H1 (cell line): Measurements from ENCODE around the gene CC2D1A. TPM values are rescaled to one million over a fixed set of nuclear protein-coding genes. Genes with fewer than 3 reads are reported as not detected.

Experiments
- CTCF ChIA-PET: fragments of 300-600 bp; sonication (Branson Sonifier 250); formaldehyde crosslinking; loops from one replicate; lab custom pipeline; 2021; ENCODE audit not compliant: partially characterized antibody; lab: Charles Lee
- POLR2A ChIA-PET: fragments of 300-600 bp; sonication (Branson Sonifier 250); formaldehyde crosslinking; loops from one replicate; lab custom pipeline; 2021; ENCODE audit warnings: inconsistent platforms; ENCODE audit not compliant: partially characterized antibody; lab: Charles Lee
- DNase-seq, 2 experiments: peaks; one replicate each; pipeline versions ENCODE4 v3.0.0 to v3.0.0-alpha.2; 2010 to 2022; ENCODE audit warnings: low spot score in 2 of 2, low read depth in 1 of 2, mixed read lengths in 1 of 2
- FAIRE-seq: peaks from 2 replicates; lab custom pipeline; 2011; peaks lifted over from hg19 to GRCh38; lab: Jason Lieb, UNC
- H2AFZ ChIP-seq: 2 replicates; pipeline ENCODE4 v1.8.1; 2012; ENCODE audit warnings: low read length, inconsistent platforms
- H2AK5ac ChIP-seq: 2 replicates; pipeline ENCODE4 v1.6.1; 2013; ENCODE audit warnings: low read depth, low read length
- H2BK120ac ChIP-seq: replicated peaks from 2 replicates; pipeline ENCODE3; 2013; ENCODE audit warnings: low read depth, low read length, inconsistent platforms
- H2BK12ac ChIP-seq: 2 replicates; pipeline ENCODE4 v1.6.1; 2013; ENCODE audit warnings: low read depth, low read length
- H2BK15ac ChIP-seq: 2 replicates; pipeline ENCODE4 v1.6.1; 2013; ENCODE audit warnings: low read length
- H2BK20ac ChIP-seq: 2 replicates; pipeline ENCODE4 v1.6.1; 2013; ENCODE audit warnings: low read length
- H2BK5ac ChIP-seq: 2 replicates; pipeline ENCODE4 v1.6.1; 2013; ENCODE audit warnings: low read depth, low read length
- H3K14ac ChIP-seq: 2 replicates; pipeline ENCODE4 v1.6.1; 2013; ENCODE audit warnings: inconsistent platforms; ENCODE audit not compliant: insufficient read length
- H3K18ac ChIP-seq: 2 replicates; pipeline ENCODE4 v1.6.1; 2013; ENCODE audit warnings: low read length; ENCODE audit errors: extremely low read depth
- H3K23ac ChIP-seq: 2 replicates; pipeline ENCODE4 v1.6.1; 2013; ENCODE audit warnings: inconsistent platforms; ENCODE audit not compliant: insufficient read length
- H3K23me2 ChIP-seq: 2 replicates; pipeline ENCODE4 v1.6.1; 2013; ENCODE audit warnings: low read depth, low read length
- H3K27ac ChIP-seq: 2 replicates; pipeline ENCODE4 v1.6.1; 2011; ENCODE audit warnings: low read depth, low read length, inconsistent platforms
- H3K27me3 ChIP-seq, 4 experiments: replicated peaks in 1 of 4; 1 replicate in 1 of 4; 2 replicates in 3 of 4; pipeline versions ENCODE4 v1.6.1 to v1.8.1; 2011 to 2013; ENCODE audit warnings: low read length in 3 of 4, mild to moderate bottlenecking in 3 of 4, inconsistent platforms in 2 of 4, mixed read lengths in 2 of 4, moderate library complexity in 1 of 4; ENCODE audit not compliant: control insufficient read depth in 3 of 4, insufficient read depth in 3 of 4; ENCODE audit errors: extremely low read depth in 1 of 4
- H3K36me3 ChIP-seq, 4 experiments: 2 replicates each; pipeline versions ENCODE4 v1.6.1 to v1.8.1; 2011 to 2013; ENCODE audit warnings: mild to moderate bottlenecking in 4 of 4, low read length in 3 of 4, moderate library complexity in 2 of 4, control low read depth in 1 of 4, inconsistent platforms in 1 of 4; ENCODE audit not compliant: insufficient read depth in 4 of 4, control insufficient read depth in 2 of 4
- H3K4ac ChIP-seq: replicated peaks from 2 replicates; pipeline ENCODE3; 2013; ENCODE audit warnings: low read length, low read depth, mixed read lengths, inconsistent platforms; ENCODE audit not compliant: insufficient read length
- H3K4me1 ChIP-seq, 4 experiments: replicated peaks in 1 of 4; 1 replicate in 1 of 4; 2 replicates in 3 of 4; pipeline versions ENCODE4 v1.6.1 to v1.8.1; 2011 to 2013; ENCODE audit warnings: low read length in 3 of 4, inconsistent platforms in 2 of 4, mixed read lengths in 1 of 4; ENCODE audit not compliant: insufficient read depth in 4 of 4, control insufficient read depth in 3 of 4
- H3K4me2 ChIP-seq, 2 experiments: 2 replicates each; pipeline versions ENCODE4 v1.6.1 to v1.8.1; 2011 to 2013; ENCODE audit warnings: low read depth in 2 of 2, low read length in 2 of 2, control low read depth in 1 of 2, inconsistent platforms in 1 of 2, mild to moderate bottlenecking in 1 of 2; ENCODE audit not compliant: insufficient read depth in 1 of 2
- H3K4me3 ChIP-seq, 4 experiments: fragments of 200-600, 300-600 bp in 1 of 4; sonication (generic), shearing (Covaris generic), sonication (Bioruptor Twin) in 1 of 4; 2 replicates each; pipeline versions ENCODE4 v1.5.1 to v1.8.1; 2011 to 2016; ENCODE audit warnings: low read length in 4 of 4, low read depth in 3 of 4, control low read depth in 2 of 4, inconsistent platforms in 2 of 4, mild to moderate bottlenecking in 2 of 4, mixed read lengths in 1 of 4, moderate library complexity in 1 of 4; ENCODE audit not compliant: insufficient read depth in 2 of 4; ENCODE audit errors: extremely low read depth in 1 of 4
- H3K56ac ChIP-seq: replicated peaks from 2 replicates; pipeline ENCODE3; 2013; ENCODE audit warnings: low read depth, mild to moderate bottlenecking, mixed read lengths, low read length, inconsistent platforms; ENCODE audit not compliant: insufficient read length
- H3K79me1 ChIP-seq: 2 replicates; pipeline ENCODE4 v1.6.1; 2013; ENCODE audit warnings: low read depth, low read length, control low read depth
- H3K79me2 ChIP-seq, 2 experiments: 2 replicates each; pipeline versions ENCODE4 v1.6.1 to v1.8.1; 2012 to 2013; ENCODE audit warnings: low read length in 2 of 2, mild to moderate bottlenecking in 2 of 2, inconsistent platforms in 1 of 2; ENCODE audit not compliant: insufficient read depth in 2 of 2, control insufficient read depth in 1 of 2
- H3K9ac ChIP-seq, 4 experiments: replicated peaks in 1 of 4; 1 replicate in 1 of 4; 2 replicates in 3 of 4; pipeline versions ENCODE4 v1.6.1 to v1.8.1; 2011 to 2013; ENCODE audit warnings: low read depth in 3 of 4, low read length in 3 of 4, control low read depth in 2 of 4, mild to moderate bottlenecking in 2 of 4, moderate library complexity in 2 of 4, inconsistent platforms in 1 of 4; ENCODE audit errors: extremely low read depth in 1 of 4
- H3K9me3 ChIP-seq, 2 experiments: 2 replicates each; pipeline versions ENCODE4 v1.6.1 to v1.8.1; 2012 to 2013; ENCODE audit warnings: mild to moderate bottlenecking in 2 of 2, moderate library complexity in 2 of 2, control low read depth in 1 of 2, inconsistent platforms in 1 of 2, low read depth in 1 of 2, low read length in 1 of 2, mixed read lengths in 1 of 2; ENCODE audit not compliant: insufficient read depth in 2 of 2
- H4K20me1 ChIP-seq, 2 experiments: replicated peaks in 1 of 2; 2 replicates each; pipeline versions ENCODE3 to v1.8.1; 2011 to 2013; ENCODE audit warnings: inconsistent platforms in 2 of 2, low read length in 2 of 2, mild to moderate bottlenecking in 1 of 2; ENCODE audit not compliant: insufficient read depth in 2 of 2, control insufficient read depth in 1 of 2
- H4K5ac ChIP-seq: 2 replicates; pipeline ENCODE4 v1.6.1; 2013; ENCODE audit warnings: low read length, low read depth, mixed read lengths, inconsistent platforms; ENCODE audit not compliant: insufficient read length
- H4K8ac ChIP-seq: 2 replicates; pipeline ENCODE4 v1.8.0; 2013; ENCODE audit warnings: mild to moderate bottlenecking, moderate library complexity, low read length, inconsistent platforms; ENCODE audit not compliant: insufficient read depth; ENCODE audit errors: extremely low read depth
- H4K91ac ChIP-seq: replicated peaks from 2 replicates; pipeline ENCODE3; 2013; ENCODE audit warnings: low read length, mixed read lengths, inconsistent platforms; ENCODE audit not compliant: insufficient read length
- CHD1 ChIP-seq: IDR thresholded peaks from 2 replicates; pipeline ENCODE4 v1.6.1; 2012; ENCODE audit warnings: low read depth, low read length, improper control_type of control experiment
- WGBS, 2 experiments: shearing (Covaris generic) in 1 of 2; methylation state at CpG; one replicate each; pipeline versions ENCODE4 v1.1.6 to v1.1.7; 2013 to 2015; ENCODE audit warnings: low lambda C conversion rate in 2 of 2, mixed read lengths in 2 of 2, inconsistent platforms in 1 of 2, low coverage in 1 of 2, missing lambda C conversion rate in 1 of 2; ENCODE audit not compliant: insufficient replicate concordance in 2 of 2, insufficient coverage in 1 of 2, insufficient read length in 1 of 2; ENCODE audit errors: extremely low coverage in 1 of 2, missing lambda C conversion rate in 1 of 2; 5-methylcytosine and 5-hydroxymethylcytosine counted together
- polyA plus RNA-seq, 7 experiments: library from polyadenylated mRNA; depleted of rRNA in 3 of 7; stranded (reverse) in 5 of 7; unstranded in 2 of 7; fragments of >200 nt in 5 of 7; fragments of 200-250 nt in 2 of 7; gene quantifications; 1 replicate in 5 of 7; 2 replicates in 1 of 7; 4 replicates in 1 of 7; pipeline versions ENCODE4 v1.2.1 to v1.2.3, GENCODE V29; 2011 to 2013; ENCODE audit warnings: missing spikeins in 2 of 7, mixed read lengths in 2 of 7
- total RNA-seq: library from RNA; stranded (reverse); fragmentation: NEBNext Ultra II Directional; extraction: Animal tissue kit (Norgen Biotek cat#: 25700); gene quantifications from 2 replicates; pipeline ENCODE4 v1.2.1, GENCODE V29; 2021
- TF ChIP-seq, protein P1 (sequence below): IDR thresholded peaks from 2 replicates; pipeline ENCODE4 v1.6.1; 2012; ENCODE audit warnings: inconsistent platforms
- TF ChIP-seq, protein P2 (sequence below): IDR thresholded peaks from 2 replicates; pipeline ENCODE4 v1.6.1; 2011; ENCODE audit warnings: low read length, improper control_type of control experiment

CC2D1A gene
- total and polyA plus RNA-seq, 2 of the 8 experiments (the other 6 are each of a cell fraction or from before 2014, with no cell fraction given), result 12.5 to 33.0 TPM

DNA sequence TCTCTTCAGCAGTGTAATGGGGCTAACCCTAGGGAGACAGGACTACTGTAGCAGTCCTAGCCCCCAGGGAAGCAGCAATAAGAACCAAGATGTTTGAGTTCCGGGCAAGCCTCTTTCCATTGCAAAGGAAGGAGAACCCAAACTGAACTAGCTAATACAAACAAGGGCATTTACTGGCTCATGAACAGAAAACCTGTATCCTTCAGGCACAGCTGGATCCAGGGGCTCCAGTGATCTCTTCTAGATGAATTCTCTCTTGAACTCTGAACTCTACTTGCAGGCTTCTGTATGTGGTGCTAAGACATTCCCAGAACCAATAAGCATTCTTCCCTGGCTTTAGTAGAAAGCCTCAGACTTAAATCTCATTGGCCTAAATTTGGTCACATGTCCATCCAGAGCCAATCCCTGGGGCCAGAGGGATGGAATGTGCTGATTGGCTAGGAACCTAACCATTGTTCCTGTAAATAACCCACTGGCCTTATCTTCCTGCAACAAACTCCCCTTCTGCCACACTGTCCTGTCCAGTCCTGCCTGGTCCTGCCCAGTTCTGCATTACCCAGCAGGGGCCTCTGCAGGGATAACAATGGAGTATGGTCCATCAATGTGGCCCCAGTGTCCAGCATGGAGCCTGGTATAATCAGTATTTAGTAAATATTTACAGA lies 36.2 kb downstream of the CC2D1A start:
- no peak overlapping the region for H3K27ac ChIP-seq
- H2BK20ac ChIP-seq, result no peak overlapping the region
- TF ChIP-seq CHD1, result no peak
- TF ChIP-seq, protein P1, sequence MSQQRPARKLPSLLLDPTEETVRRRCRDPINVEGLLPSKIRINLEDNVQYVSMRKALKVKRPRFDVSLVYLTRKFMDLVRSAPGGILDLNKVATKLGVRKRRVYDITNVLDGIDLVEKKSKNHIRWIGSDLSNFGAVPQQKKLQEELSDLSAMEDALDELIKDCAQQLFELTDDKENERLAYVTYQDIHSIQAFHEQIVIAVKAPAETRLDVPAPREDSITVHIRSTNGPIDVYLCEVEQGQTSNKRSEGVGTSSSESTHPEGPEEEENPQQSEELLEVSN, result no peak
- TF ChIP-seq, protein P2, sequence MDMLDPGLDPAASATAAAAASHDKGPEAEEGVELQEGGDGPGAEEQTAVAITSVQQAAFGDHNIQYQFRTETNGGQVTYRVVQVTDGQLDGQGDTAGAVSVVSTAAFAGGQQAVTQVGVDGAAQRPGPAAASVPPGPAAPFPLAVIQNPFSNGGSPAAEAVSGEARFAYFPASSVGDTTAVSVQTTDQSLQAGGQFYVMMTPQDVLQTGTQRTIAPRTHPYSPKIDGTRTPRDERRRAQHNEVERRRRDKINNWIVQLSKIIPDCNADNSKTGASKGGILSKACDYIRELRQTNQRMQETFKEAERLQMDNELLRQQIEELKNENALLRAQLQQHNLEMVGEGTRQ, result peak; percentile 32; the same call in 1 of the 2 replicates
- no peak overlapping the region for H3K9ac ChIP-seq
- H3K9me3 ChIP-seq, result no peaks in the 10 kb centered on the region
- H2BK5ac ChIP-seq, result no peak overlapping the region
- WGBS, 2 experiments, result 95% methylated on average over 1 of the region's 1 CpG; no CpG with 5 or more reads in 1 of the 2 experiments
- no peaks in the 10 kb centered on the region for H4K20me1 ChIP-seq
- ChIA-PET CTCF (interaction anchor here (1.1 to 2.0 kb wide), 3 partner anchors 11 to 63 kb away, joined by 3 to 4 read pairs (median 3); partner anchors contain the start of gene DCAF15), POLR2A (interaction anchor here (1.1 to 5.5 kb wide), 2 partner anchors 11 to 40 kb away, joined by 4 to 35 read pairs; partner anchors contain the start of gene DCAF15)
- H4K8ac ChIP-seq, result no peak overlapping the region
- no peak overlapping the region for H3K23ac ChIP-seq
- H3K79me2 ChIP-seq, result no peaks in the 10 kb centered on the region
- H4K5ac ChIP-seq, result no peak overlapping the region
- no peak overlapping the region for H2AK5ac ChIP-seq
- no peaks in the 10 kb centered on the region for H3K36me3 ChIP-seq
- no peaks in the 10 kb centered on the region for H3K79me1 ChIP-seq
- H3K18ac ChIP-seq, result no peak overlapping the region
- H2BK15ac ChIP-seq, result no peak overlapping the region
- H4K91ac ChIP-seq, result no peak overlapping the region
- no peak overlapping the region for H3K4me2 ChIP-seq
- FAIRE-seq, result no peak
- no peak overlapping the region for H2AFZ ChIP-seq
- H3K23me2 ChIP-seq, result peaks cover 5% of the 10 kb centered on the region; the same call in 1 of the 2 replicates
- H2BK120ac ChIP-seq, result no peak overlapping the region
- no peak overlapping the region for H3K14ac ChIP-seq
- H3K4me1 ChIP-seq, result peaks cover 0 to 12% (median 9%) of the 10 kb centered on the region in 4 experiments; a peak in 5 of 7 replicates
- no peak overlapping the region for H3K4ac ChIP-seq
- H3K4me3 ChIP-seq, result no peak overlapping the region
- H2BK12ac ChIP-seq, result no peak overlapping the region
- no peak for DNase-seq
- peaks cover 0 to 2% (median 0%) of the 10 kb centered on the region in 4 experiments; a peak in 1 of 7 replicates for H3K27me3 ChIP-seq
- H3K56ac ChIP-seq, result no peak overlapping the region
